Epidermal melanocyte (primary cell): Measurements from ENCODE around the gene CARD14.
"Not testable (repeated sequence)": the region's sequence is repeated elsewhere in the genome, so short reads cannot be mapped to it uniquely, and the experiment has no call there.

ENCODE experiments used
- DNase-seq: peaks from one replicate; pipeline ENCODE4 v3.0.0; 2011; ENCODE audit warnings: low spot score; ENCODE audit not compliant: insufficient read length

Gene CARD14

DNA sequence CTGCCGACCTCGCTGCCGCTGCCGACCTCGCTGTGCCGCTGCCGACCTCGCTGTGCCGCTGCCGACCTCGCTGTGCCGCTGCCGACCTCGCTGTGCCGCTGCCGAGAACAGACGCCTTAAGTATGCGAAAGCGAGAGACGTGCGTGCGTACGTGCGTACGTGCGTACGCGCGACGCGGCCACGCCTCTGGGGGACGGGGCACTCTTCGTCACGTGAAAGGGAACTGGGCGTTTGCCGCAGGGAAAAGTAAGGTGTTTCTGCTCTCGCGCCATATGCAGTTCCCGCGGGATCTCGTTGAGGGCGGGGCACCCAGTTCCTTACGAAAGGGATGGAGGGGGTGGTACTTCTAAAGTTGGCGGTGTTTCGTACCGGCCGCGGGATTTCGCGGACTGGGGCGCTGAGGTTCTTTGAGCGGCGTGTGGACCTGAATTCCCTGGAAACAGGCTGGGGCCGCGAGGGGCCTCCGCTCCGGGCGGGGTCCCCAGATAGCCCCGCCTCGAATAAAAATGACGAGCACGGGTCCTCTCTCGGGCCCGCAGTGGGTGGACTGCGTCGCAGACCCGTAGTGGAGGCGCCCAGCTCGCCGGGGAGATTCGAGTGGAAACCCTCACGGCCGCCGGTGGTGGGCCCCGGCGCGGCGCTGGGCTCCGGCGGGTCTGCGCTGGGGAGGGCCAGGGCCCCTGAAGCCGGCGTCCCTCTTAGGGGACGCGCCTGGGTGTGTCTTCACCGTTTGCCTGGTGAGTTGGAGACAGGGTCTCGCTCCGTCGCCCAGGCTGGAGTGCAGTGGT is 22.6 kb upstream of the CARD14 start, which contains the start of gene EIF4A3:
TSS of gene EIF4A3 (minus strand) at position 94 of the 788 bp plus-strand sequence. CDS start 167 bp downstream, outside the sequence.
- peak; percentile 95 for DNase-seq

DNA sequence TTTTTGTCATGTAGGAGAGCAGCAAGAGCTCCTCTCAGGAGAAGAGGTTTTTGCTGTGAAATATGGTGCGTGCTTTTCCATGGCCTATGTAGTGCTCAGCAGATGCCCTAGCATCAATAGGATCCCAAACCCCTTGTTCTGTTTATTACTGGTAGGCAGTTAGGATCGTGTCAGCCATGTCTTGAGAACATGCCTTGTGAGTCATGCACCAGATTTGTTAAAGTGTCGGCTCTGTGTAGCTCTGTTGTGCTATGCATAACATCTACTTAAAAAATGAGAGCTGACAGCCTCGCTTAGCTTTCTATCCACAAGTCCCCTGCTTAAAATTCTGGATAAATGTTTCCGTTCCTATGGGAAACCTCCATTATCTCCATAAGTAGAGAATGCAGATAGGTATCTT is 18.5 kb upstream of the CARD14 start:
- DNase-seq, result no peak

DNA sequence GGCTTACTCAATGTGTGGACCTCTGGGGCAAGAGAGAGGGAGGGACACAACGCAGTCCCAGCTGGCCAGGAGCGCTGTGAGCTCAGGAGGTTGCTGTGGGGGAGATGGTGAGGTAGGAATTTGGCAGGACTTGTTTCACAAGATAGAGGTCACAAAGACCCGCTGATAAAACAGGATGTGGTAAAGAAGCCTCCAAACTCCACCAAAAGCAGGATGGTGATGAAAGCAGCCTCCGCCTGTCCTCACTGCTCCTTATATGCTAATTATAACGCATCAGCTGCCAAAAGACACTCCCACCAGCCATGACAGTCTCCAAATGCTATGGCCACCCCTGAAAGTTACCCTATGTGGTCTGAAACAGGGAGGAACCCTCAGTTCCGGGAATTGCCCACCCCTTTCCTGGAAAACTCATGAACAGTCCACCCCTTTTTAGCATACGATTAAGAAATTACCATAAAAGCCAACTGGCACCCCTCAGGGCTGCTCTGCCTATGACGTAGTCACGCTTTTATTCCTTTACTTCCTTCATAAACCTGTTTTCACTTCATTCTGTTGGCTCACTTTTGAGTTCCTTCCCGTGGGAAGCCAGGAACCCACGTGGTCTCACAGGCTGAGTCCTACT is 17.6 kb upstream of the CARD14 start:
- no peak for DNase-seq

DNA sequence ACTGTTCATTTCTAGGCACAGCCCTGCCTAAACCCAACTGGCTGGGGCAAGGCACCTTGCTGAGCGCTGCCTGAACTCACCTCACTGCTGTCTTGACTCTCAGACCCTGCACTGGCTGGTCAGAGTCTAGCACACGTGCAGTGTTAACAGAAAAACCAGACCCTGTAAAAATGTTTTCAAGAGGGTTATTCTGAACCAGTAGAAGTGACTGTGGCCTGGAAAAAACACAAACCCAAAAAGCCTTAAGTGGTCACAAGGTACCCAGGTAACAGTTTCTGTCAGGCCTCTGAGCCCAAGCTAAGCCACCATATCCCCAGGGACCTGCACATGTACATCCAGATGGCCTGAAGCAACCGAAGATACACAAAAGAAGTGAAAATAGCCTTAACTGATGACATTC is 16.8 kb upstream of the CARD14 start:
- DNase-seq, result no peak

DNA sequence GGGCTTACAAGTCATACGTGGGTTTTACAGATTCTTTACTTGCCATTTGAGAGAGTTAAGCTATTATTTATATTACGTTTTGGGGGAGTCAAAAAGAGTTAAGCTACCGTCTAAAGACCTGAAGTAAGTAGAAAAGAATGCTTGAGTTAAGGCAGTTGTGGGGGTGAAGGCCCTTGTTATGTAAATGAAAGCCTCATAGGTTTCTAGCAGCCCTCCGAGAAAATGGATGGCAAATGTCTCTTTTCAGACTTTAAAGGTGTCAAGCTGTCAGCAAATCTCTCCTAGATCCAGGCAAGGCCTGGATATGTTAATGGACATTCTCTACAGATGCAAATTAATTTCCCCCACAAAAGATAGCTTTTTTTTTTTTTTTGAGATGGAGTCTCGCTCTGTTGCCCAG is 15.7 kb upstream of the CARD14 start:
- no peak for DNase-seq

DNA sequence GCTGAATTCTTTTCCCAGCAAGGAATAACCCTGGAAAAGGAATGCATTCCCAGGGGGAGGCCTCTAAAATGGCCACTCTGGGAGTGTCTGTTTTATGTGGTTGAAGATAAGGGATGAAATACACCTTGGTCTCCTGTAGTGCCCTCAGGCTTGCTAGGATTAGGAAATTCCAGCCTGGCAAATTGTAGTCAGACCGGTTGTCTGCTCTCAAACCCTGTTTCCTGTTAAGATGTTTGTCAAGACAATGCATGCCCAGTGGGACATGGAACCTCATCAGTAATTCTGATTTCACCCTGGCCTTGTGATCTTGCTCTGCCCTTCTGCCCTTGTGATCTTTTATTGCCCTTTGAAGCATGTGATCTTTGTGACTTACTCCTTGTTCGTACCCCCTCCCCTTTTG is 14.2 kb upstream of the CARD14 start:
- not testable (repeated sequence) for DNase-seq

DNA sequence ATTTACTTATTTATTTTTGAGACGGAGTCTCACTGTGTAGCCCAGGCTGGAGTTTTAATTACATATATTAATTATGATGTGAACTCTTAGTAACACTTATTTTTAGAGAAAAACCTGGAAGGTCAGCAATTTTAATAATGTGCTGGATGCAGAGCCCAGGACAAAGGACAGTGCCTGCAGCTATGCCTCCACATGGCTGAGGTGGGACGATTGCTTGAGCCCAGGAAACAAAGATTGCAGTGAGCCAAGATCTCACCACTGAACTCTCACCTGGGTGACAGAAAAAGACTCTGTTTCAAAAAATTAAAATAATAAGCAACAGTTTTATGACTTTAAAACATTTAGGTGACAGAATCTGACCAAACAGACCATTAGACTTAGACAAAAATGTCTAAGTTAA is 11.0 kb upstream of the CARD14 start:
- DNase-seq, result no peak

DNA sequence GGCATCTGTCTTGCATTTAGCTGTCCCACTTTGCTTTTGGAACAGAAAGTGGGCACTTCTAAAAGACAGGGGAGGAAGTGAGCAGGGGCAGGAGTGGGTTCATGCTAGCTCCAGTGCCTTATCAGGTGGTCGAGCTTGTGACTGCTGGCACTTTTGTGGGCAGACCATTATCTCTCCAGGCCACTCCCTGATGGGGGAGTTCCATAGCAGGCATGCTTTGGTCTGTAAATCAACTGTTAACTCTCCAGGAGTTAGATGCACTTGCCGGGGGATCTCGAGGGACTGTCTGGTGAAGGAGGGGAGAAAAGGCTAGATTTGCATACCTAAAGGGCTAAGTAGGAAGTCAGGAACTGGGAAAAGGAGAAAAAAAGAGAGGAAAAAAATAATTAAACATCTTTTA is 9.3 kb upstream of the CARD14 start:
- no peak for DNase-seq

DNA sequence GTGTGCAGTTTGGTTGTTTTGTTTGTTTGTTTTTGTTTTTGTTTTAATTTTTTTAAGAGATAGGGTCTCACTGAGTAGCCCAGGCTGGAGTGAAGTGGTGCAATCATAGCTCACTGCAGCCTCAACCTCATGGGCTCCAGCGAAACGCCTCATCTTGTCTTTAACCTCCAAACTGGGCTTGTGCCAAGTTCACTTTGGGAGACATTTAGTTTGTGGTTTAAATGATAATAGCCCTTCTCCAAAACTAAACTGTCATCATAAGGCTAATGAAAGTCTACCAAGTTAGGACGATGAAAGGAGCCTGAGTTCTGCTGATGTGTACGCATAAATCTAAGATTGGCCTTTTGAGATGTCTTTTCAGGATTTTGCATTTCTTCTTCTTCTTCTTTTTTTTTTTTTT is 6.5 kb upstream of the CARD14 start:
- no peak for DNase-seq

DNA sequence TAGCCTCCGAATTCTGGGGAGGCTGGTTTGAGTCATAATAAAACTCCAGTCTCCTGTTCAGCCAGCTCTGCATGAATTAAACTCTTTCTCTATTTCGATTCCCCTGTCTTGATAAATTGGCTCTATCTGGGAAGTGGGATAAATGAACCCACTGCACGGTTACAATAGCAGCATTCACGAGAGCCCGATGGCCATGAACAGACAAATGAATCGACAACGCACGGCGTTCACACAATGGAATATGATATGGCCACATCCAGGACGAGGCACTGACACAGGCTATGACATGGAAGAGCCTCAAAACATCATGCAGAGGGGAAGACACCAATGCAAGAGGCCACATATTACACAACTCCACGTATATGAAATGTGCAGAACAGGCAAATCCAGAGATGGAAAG is 5.6 kb upstream of the CARD14 start:
- no peak for DNase-seq

DNA sequence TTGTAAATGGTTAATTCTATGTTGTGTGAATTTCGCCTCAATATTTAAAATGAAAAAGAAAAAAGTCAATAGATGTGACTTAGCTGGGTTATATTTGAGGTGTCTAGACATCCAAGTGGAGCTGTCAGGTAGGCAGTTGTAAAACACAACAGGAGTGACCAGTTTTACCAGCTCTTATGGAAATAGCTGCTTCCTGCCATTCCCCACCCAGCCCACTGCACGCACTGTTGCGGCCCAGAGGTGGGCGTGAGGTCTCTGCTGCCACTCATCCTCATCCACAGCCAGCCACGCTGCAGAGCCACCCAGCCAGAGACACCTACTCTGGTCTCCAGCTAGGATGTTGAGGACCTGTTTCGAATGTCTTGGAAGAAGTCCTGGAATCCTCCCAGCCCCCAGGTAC is 3.4 kb upstream of the CARD14 start:
- no peak for DNase-seq

DNA sequence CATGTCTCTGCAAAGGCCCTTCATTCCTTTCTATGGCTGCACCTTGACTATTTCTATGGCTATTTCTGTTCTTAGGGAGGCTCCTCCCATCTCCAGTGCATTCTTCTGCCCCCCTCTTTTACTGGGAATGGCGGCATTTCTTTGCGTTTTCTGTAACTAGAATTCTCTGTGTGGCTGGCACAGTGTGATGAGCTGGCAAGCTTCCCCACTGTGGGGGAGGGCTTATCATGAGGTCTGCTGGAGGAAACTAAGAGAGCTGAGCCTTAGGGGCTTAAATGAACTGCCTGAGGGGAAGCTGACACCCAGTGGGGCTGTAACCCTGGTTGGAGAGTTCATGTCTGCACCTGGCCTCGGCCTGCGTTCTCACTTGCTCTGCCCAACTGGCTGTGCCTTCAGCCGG is 1.5 kb upstream of the CARD14 start:
- no peak for DNase-seq

DNA sequence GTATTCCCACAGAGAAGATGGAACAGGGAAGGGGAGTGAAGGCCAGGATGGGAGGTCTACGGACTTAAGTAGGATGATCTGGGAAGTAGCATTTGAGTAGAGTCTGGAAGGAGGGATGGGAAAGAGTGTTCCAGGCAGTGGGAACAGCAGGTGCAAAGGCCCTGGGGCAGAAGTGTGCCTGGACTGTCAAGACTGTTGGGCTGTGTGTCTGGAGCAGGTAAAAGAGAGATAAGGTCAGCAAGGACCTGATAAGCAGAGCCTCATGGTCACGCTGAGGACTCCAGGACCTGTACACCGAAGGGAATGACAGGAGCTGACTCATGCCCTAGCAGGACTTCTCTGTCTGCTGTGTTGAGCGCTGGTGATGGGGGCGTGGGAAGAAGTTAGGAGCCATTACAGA is 723 bp upstream of the CARD14 start:
- DNase-seq, result no peak

DNA sequence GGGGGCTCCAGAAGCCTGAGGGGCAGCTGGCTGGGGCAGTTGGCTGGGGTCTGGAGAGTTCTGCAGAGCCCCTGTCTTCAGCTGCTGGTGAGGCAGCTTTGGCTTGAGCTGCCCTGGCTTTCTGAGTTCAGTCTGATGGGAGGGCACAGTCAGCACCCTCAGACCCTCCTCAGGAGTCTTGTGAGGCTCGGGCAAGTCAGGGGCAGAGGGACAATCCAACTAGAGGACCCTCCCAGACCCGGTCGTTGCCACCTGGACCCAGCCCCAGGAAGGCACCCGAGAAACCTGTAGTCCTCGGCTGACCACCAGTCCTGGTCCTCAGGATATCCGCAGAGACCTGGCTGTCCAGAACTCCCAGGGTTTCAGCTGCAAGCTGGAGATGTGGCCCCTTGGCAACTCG is 1.9 kb downstream of the CARD14 start:
- DNase-seq, result no peak

DNA sequence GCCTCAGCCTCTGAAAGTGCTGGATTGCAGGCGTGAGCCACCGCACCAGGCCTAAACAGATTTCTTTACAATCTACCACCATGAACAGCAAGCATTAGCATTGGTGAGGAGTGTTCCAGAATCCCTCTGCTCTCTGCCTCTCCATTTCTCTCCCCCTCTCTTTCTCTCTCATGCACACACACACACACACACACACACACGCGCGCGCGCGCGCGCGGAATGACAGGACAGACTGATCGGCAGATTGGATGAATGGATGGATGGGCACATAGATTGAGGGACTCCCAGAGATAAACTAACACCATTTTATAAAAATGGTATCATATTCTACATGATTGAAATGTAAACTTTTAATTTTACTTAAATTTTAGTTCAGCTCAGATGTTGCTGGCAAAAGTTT is 3.3 kb downstream of the CARD14 start:
- no peak for DNase-seq

DNA sequence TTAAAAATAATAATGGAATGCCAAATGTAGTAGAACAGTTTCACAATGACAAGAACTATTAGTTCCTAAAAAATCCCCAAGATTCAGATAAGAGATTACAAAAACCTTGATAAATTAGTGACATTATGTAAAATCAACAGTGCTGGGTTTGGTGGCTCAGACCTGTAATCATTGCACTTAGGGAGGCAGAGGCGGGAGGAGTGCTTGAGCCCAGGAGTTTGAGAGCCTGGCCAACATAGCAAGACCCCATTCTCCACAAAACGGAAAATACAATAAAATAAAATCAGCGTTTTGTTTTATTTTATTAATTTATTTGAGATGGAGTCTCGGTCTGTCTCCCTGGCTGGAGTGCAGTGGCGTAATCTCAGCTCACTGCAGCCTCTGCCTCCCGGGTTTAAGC is 4.1 kb downstream of the CARD14 start:
- no peak for DNase-seq

DNA sequence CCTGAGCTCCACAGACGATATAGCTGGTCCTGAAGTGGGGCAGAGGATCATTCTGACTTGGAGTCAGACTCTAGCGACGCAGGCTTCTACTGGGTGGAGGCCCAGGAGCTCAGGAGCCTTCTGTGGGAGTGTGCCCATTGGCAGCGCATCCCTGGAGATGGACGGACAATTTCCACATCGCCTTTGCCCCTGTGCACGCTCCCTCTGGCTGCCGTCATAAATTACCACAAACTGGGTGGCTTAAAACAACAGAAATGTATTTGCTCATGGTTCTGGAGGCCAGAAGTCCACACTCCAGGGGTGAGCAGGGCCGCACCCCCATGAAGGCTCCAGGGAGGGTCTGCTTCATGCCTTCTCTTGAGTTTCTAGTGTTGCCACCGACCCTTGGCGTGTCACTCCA is 6.9 kb downstream of the CARD14 start:
- no peak for DNase-seq

DNA sequence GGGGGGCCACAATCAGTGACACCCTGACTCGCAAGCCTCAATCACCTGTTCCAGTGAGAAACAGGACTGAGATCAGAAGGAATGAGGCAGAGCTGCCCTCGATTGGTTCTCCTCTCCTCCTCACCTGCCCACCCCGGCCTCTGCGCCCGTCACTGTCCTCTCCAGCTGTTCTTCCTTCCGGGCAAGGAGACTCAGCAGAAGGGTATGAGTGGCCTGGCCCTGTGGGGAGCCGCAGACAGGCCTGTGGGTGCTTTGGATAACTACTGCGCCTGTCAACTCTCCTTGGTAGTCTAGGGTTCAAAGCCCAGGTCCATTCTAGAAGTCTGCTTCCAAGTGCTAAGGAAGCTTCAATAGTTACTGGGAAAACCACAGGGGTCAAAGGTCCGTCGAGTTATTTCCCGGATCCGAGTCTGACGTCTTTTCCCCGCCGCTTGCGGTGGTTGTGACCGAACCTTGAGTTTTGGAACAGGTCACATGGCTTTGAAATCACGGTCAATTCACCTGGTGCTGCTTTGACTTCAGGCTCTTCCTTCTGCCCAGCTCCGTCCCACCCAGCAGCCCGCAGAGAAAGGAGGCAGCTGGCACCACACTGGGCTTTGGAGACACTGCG is 8.3 kb downstream of the CARD14 start:
- DNase-seq, result no peak

DNA sequence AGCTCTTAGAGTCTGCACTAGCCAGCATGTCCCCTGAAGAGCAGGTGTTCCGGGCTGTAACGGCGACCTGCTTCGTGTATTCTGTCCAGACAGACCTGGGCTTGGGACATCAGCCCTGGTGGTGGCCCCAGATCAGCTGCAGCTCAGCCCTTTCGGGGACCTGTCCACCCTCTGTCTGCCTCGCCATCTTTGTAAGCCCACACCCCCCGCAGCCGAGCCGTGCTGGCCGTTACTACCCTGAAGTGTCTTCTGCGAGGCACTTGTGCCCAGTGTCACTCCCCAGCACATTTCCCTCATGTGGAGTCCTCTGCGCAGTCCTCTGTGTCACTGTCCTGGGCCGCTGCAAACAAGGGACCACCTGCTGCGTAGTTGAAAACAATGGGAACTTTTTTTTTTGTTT is 10.4 kb downstream of the CARD14 start:
- no peak for DNase-seq

DNA sequence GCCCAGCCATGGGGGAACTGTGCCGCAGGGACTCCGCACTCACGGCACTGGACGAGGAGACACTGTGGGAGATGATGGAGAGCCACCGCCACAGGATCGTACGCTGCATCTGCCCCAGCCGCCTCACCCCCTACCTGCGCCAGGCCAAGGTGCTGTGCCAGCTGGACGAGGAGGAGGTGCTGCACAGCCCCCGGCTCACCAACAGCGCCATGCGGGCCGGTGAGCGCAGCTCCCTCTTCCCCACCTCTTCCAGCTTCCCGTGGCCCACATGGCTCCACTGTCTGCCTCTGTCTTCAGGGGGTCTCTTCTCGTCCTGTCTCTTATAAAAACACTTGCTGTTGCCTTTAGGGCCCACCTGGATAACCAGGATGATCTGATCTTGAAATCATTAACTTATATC is 11.6 kb downstream of the CARD14 start:
- no peak for DNase-seq

DNA sequence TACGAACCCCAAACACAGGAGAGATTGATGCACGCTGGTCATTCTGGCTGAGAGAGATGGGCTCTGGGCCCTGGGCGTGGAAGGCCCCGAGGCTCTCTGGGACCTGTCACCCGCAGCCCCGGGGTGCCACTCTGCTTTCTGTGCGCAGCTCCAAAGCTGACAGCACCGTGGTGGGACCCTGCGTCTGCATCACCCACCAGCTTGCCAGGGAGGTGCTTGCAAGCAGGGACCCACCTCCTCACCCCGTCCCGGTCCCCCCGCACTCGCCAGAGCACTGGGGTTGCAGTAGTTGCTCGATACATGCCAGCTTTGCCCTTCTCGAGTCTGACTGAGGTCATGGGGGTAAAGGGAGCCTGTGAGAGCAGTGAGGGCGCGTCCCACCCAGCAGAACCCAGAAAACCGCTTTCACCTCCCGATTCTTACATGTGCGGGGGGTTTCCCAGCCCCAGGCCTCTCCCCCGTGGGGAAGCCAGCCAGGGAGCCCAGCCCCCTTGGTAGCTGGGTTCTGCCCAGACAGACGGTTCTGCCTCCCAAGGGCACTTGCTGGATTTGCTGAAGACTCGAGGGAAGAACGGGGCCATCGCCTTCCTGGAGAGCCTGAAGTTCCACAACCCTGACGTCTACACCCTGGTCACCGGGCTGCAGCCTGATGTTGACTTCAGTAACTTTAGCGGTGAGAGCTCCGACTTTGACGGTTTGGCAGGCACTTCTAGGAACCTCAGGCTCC is 12.5 kb downstream of the CARD14 start:
- no peak for DNase-seq

DNA sequence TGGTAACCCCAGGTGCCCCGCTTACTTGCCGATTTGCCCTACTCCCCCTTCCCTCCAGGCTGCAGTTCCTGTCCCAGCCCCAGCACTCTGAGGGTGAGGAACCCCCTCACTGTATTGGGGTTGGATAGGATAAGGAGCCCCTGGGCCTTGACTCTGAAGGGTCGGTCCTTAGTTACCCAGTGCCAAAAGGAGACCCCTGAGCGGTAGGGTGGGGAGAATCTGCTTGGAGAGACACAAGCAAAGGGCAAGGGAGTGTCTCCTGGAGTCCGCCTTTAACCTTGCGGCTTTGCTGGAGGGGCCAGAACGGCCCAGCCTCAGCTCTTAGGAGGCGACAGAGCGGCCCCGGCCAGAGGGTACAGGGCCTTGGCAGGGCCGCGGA is 13.0 kb downstream of the CARD14 start:
- DNase-seq, result no peak
